GOT3 (cell line): Measurements from ENCODE around the gene KANSL1L.
"Not testable (repeated sequence)": the region's sequence is repeated elsewhere in the genome, so short reads cannot be mapped to it uniquely, and the experiment has no call there.

ENCODE experiments used
- DNase-seq: peaks from one replicate; lab custom pipeline; 2025; ENCODE audit warnings: mixed read lengths; lab: John Stamatoyannopoulos, UW

Gene KANSL1L

GRCh38 chr2:210171309-210172218 lies at the start of gene KANSL1L:
TSS of gene KANSL1L (minus strand) at chr2:210171409. CDS start at chr2:210154582, 16,827 bp downstream.
- peak; percentile 86 for DNase-seq

DNA sequence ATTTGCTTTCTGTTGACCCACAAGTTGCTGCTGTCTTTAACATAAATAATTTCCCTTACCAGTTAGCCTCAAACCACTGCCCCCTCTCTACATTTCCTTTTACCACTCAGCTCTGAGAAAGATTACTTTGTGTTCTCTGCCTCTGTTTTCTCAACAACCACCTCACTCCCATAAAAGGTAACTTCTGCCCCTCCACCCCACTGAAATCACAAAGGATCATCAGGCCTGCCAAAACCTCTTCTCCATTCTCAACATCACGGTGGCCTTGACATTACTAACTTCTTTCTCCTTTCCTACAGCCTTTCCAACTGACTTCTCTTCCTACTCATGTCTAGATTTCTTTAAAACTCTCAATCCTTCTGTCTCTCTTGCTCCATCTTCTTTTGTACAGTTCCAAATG lies 43.9 kb upstream of the KANSL1L start:
- DNase-seq, result no peak

DNA sequence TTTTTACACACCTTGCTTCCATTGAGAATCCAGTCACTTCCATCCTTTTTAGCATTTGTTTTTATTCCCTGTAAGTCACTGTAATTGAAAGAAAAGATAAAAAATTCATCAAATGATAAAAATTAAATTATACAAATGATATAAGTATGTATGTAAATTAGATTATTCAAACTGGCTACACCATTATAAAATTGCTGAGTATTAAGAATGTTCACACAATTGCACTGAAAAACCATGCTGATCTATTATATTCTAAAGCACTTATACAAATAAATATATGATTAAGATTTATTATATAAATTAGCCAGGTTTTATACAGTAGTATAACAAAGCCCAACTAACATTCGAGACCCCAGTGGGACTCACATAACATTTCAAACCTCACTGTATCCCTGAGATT lies 39.0 kb upstream of the KANSL1L start:
- no peak for DNase-seq

DNA sequence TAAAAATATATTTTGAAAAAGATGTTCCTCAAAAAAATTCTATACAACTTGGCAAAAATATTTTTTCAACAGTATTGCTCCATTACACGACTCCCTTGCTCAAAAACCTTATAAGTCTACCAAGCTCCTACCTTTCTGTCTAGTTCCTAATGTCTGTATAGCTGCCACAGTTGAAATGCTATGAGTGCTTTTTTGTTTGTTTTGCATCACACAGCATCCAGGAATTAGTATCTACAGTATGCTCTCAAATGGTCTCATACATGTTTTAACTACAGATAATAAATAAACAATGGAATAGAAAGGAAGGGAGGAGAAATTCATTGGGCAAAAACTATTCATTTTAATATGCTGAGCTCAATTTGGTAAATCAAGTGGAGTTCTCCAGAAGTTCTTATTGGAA lies 36.7 kb upstream of the KANSL1L start:
- DNase-seq, result no peak

DNA sequence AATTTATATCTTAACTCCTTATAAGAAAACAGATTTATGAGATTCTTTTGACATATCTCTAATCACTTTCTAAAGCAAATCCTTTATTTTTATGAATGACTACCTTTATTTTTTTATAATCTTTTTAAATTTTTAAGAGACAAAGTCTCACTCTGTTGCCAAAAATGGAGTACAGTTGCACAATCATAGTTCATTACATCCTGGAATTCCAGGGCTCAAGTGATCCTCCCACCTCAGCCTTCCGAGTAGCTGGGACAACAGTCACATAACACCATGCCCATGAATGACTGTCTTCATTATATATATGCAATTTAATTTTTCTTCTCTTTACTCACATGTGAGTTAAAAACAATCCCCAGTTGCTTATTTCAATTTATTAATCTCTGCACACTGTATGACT lies 32.3 kb upstream of the KANSL1L start:
- no peak for DNase-seq

DNA sequence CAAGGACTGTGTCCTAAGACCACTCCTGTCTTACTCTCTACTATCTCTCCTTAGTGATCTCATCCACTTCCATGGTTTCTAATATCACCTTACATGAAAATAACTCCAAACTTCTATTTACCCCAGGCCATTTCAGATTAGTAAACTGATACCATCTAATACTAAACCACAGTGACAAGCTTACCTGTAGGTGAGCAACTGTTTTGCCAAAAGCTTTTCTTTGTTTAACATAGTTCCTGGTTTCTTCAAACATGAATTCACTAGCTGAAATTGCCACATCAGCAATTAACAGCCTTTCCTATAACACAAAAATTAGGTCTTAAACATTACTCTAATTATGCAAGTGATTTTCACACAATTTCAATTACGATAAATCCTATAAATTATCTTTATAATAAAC lies 31.9 kb upstream of the KANSL1L start:
- DNase-seq, result no peak

DNA sequence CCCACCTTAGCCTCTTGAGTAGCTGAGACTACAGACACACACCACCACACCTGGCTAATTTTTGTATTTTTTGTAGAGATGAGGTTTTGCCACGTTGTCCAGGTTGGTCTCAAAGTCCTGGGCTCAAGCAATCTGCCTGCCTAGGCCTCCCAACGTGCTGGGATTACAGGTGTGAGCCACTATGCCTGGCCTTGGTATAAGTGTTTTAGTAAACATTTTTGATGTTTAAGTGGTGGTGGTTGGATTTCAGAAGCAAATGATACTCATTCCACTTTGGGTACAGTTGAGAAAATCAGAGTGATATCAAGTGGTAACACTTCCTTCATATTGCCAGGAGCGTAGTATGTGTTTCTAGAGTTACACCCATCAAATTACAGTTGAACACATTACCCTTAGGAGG lies 28.6 kb upstream of the KANSL1L start:
- DNase-seq, result no peak

- no peak for DNase-seq
Observed at GRCh38 chr2:210199186-210199765, 28.1 kb upstream of the KANSL1L start.

DNA sequence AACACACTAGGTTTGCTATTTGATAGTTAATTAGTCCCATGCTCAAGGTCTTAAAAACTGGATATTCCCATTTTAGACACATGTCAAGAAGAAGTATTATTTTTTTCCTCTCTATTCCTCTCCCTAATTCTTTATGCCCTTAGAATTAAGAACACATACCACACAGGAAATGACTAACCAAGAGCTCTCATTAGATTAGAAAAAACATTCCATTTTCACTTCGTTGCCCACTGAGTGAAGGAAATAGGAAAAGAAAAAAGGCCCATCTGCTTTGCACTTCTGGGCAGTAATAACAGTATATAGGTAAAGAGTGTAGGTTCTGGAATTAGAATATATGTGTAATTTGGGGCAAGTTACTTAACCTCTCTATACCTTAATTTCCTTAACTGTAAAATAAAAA lies 27.1 kb upstream of the KANSL1L start:
- no peak for DNase-seq

DNA sequence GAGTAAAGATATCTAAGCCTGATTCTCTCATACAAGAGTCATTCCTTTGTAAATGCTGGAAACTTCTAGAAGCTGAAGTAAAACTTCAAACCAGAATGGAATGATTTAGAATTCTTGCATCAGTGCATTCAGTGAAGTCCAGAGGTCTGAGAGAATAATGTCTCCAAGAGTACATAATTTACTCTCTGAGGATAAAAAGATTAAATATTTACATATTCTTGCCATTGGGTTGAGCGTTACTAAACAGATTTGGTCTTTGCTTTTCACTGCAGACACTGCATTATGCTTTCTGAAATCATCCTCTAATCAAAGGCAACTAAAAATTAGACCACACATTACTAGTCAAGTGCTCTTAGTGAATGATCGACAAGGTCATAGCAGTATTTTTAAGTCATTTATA lies 26.5 kb upstream of the KANSL1L start:
- no peak for DNase-seq

DNA sequence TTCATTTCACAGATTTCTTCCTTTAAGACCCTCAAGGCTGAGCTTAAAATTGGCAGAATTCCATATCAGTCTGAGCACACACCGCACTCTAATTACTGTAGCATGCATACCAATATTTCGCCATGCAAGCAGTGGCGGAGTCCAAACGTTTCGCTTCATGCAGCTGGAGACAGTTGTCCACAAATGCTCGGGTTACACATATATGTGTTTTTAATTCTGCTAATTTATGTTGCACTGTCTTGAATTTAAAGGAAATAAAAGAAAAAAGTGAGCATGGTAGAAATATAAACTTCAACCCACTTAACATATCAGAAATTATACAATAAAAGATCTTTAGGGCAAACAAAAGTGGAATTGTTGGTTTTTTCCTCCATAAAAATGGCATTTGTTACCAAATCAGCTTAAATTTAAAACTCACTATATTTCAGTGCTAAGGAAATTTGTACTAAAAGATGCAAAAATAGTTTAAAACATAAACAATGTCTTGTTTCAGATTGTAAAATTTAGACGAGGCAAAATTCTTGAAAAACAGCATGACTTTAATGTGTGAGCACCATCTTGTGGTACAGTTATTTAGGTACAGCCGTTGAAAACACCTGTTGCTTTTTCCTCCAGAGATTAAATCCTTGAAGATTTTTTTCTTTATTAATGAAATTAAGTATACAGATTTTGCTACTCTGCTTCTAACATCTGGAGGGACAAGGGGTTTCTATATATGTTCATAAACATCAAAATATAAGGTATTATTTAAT lies 24.1 kb upstream of the KANSL1L start:
- no peak for DNase-seq

- no peak for DNase-seq
Observed at GRCh38 chr2:210190345-210190744, 19.1 kb upstream of the KANSL1L start.

DNA sequence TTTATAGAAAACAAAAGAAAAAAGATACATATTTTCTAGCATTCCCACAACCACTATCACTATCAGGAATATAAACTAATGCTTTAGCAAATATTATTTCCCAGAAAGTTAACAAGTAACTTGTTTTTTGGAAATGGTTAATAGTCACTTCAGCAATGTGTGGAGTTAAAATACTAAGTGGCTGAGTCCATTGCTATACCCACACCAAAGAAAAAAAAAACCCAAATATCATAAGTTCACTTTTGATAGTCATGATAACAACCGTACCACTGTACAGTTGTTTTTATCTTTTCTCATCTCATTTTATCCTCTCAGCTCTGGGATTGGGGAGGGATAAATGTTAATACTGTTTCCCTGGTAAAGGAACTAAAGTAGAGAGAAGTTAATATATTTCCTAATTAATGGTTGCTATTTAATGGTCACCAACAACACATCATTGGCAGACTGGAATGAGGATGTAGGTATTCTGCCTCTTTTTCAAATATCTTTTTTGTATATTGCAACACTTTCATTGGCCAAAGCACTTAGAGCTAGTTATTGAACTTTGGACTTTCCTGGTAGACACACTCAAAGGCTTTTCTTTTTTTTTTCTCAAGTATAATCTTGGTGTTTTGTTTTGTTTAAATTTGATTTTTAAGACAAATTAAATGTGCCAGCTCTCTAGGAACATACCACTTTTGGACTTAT lies 18.4 kb upstream of the KANSL1L start:
- no peak for DNase-seq

- no peak for DNase-seq
Observed at GRCh38 chr2:210188755-210189154, 17.5 kb upstream of the KANSL1L start.

DNA sequence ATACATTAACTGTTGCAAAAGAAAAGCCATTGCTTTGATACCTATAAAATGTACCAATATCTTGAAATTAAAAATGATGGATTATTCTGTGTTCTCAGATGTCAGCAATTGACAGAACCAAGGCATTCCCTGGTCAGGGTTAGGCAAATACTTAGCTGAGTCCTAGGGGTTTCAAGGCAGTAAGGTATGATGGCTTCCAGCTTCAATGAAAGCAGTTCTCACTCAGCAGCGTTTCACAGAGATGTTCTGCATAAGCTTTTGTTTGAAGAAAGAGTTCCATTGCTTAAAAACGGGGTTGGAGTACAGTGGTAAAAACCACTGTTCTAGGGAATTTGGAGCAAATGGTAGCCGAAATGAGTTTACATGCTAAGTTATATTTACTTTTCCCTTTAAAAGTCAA lies 17.0 kb upstream of the KANSL1L start:
- no peak for DNase-seq

DNA sequence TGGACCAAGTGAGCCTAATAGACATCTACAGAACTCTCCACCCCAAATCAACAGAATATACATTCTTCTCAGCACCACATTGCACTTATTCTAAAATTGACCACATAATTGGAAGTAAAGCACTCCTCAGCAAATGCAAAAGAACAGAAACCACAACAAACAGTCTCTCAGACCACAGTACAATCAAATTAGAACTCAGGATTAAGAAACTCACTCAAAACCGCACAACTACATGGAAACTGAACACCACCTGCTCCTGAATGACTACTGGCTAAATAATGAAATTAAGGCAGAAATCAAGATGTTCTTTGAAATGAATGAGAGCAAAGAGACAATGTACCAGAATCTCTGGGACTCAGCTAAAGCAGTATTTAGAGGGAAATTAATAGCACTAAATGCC lies 12.7 kb upstream of the KANSL1L start:
- DNase-seq, result not testable (repeated sequence)

DNA sequence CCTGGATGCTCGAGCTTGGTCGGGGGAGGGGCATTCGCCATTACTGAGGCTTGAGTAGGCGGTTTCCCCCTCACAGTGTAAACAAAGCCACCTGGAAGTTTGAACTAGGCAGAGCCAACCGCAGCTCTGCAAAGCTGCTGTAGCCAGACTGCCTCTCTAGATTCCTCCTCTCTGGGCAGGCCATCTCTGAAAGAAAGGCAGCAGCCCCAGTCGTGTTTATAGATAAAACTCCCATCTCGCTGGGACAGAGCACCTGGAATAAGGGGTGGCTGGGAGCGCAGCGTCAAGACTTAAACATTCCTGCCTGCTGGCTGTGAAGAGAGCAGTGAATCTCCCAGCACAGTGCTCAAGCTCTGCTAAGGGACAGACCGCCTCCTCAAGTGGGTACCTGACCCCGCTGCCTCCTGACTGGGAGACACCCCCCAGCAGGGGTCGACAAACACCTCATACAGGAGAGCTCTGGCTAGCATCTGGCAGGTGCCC lies 10.4 kb upstream of the KANSL1L start:
- not testable (repeated sequence) for DNase-seq

- not testable (repeated sequence) for DNase-seq
Observed at GRCh38 chr2:210181033-210181605, 9.9 kb upstream of the KANSL1L start.

DNA sequence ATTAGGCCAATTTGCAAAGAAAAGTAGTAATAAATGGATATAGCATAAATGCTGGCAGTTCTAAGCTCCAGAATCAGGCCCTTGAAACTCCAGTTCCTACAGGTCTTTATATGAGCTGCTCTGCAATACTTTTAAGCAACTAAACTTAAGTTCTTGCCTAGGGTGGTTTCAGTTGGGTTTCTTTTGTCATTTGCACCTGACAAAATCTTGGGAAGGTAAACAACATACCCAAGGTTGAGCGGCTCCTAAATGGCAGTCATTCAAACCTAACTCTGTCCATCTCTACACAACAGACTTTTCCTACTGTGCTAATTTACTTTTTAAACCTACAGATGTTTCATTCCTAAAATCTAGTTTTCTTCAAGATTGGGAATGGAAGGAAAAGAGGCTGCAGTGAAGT lies 9.3 kb upstream of the KANSL1L start:
- no peak for DNase-seq

DNA sequence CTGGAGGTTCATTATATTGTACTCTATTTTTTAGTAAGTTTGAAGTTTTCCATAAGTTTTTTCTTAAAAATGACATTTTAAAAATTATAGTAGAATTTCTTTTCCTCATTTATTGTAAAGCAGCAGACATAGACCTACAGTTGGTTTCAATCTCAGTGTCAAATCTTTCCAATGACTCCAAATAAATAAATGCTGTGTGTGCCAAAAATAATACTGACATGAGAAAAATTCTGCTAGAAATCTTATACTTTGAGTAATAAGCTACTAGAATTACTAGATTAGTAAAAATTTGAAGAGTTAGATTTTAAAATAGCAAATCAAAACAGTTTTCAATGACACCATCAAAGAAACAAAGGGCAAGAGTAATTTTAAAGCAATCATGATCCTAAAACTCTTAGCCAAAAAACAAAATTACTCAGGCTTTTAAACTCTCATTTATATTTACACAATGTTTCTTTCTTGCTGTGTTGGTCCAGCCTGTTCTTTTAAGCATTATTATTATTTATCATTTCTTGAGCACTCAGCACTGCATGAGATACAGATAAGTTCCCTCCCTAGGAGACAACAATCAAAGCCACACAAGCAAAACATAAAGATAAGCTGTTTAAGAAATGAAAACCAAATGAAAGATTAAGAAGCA lies 8.3 kb upstream of the KANSL1L start:
- no peak for DNase-seq

GRCh38 chr2:210177769-210178168 lies 6.6 kb upstream of the KANSL1L start:
- no peak for DNase-seq
